GM12874 (cell line): ENCODE results near the gene TNIP3.

ENCODE experiments used
- CTCF ChIP-seq: IDR thresholded peaks from 2 replicates; pipeline ENCODE4 v1.5.1; 2011; ENCODE audit warnings: low read depth, mild to moderate bottlenecking, control low read depth, low read length, moderate library complexity; ENCODE audit not compliant: insufficient read depth

TNIP3 gene

GRCh38 chr4:121144021-121144420 lies 20.1 kb downstream of the TNIP3 start:
- TF ChIP-seq CTCF = no peak

- no peak for TF ChIP-seq CTCF
Observed at GRCh38 chr4:121143131-121143530, 21.0 kb downstream of the TNIP3 start.

GRCh38 chr4:121140716-121141460 lies 23.2 kb downstream of the TNIP3 start:
- TF ChIP-seq CTCF = no peak

- TF ChIP-seq CTCF = no peak
Observed at GRCh38 chr4:121139533-121140222, 24.4 kb downstream of the TNIP3 start.

GRCh38 chr4:121138039-121138825 lies 25.9 kb downstream of the TNIP3 start:
- TF ChIP-seq CTCF = no peak

GRCh38 chr4:121130326-121130660 lies 33.8 kb downstream of the TNIP3 start:
- TF ChIP-seq CTCF = no peak

GRCh38 chr4:121129606-121130325 lies 34.4 kb downstream of the TNIP3 start:
- TF ChIP-seq CTCF = no peak
